HCEC 1CT (cell line): ENCODE data around the gene SLC28A3.
A peak's percentile ranks its signal among the peaks of the same experiment; 100 is the strongest.

Experiments used
- DNase-seq: peaks from one replicate; pipeline ENCODE4 v3.0.0-alpha.2; 2017

SLC28A3 gene

GRCh38 chr9:84339962-84340361 is 596 bp downstream of the SLC28A3 start:
- DNase-seq: no peak

GRCh38 chr9:84339503-84339902 is 1.1 kb downstream of the SLC28A3 start:
- DNase-seq: no peak

GRCh38 chr9:84338792-84339191 is 1.8 kb downstream of the SLC28A3 start:
- DNase-seq: no peak

GRCh38 chr9:84337252-84337651 is 3.3 kb downstream of the SLC28A3 start:
- no peak for DNase-seq

GRCh38 chr9:84331119-84331809 is 9.3 kb downstream of the SLC28A3 start:
- no peak for DNase-seq

GRCh38 chr9:84330246-84330645 is 10.3 kb downstream of the SLC28A3 start:
- no peak for DNase-seq

GRCh38 chr9:84327184-84327583 is 13.4 kb downstream of the SLC28A3 start:
- DNase-seq: no peak

- peak; percentile 21 for DNase-seq
These were observed 15.1 kb downstream of the SLC28A3 start for GRCh38 chr9:84325347-84325973.

- DNase-seq: no peak
These were observed 15.7 kb downstream of the SLC28A3 start for GRCh38 chr9:84324811-84325210.

- DNase-seq: no peak
These were observed 16.7 kb downstream of the SLC28A3 start for GRCh38 chr9:84323858-84324257.

- peak; percentile 89 for DNase-seq
These were observed 17.7 kb downstream of the SLC28A3 start for GRCh38 chr9:84322828-84323227.

GRCh38 chr9:84320231-84320630 is 20.3 kb downstream of the SLC28A3 start:
- no peak for DNase-seq

- DNase-seq: no peak
These were observed 20.9 kb downstream of the SLC28A3 start for GRCh38 chr9:84319632-84320031.

GRCh38 chr9:84318981-84319380 is 21.6 kb downstream of the SLC28A3 start:
- DNase-seq: no peak

GRCh38 chr9:84317563-84317962 is 23.0 kb downstream of the SLC28A3 start:
- no peak for DNase-seq

- DNase-seq: peak; percentile 46
These were observed 25.2 kb downstream of the SLC28A3 start for GRCh38 chr9:84315278-84315877.

- no peak for DNase-seq
These were observed 26.3 kb downstream of the SLC28A3 start for GRCh38 chr9:84314306-84314705.

- DNase-seq: no peak
These were observed 29.7 kb downstream of the SLC28A3 start for GRCh38 chr9:84310883-84311282.

- no peak for DNase-seq
These were observed 34.9 kb downstream of the SLC28A3 start for GRCh38 chr9:84305497-84306131.

- DNase-seq: no peak
These were observed 36.4 kb downstream of the SLC28A3 start for GRCh38 chr9:84304166-84304565.

- no peak for DNase-seq
These were observed 37.5 kb downstream of the SLC28A3 start for GRCh38 chr9:84303061-84303460.

GRCh38 chr9:84301851-84302250 is 38.7 kb downstream of the SLC28A3 start:
- peak; percentile 65 for DNase-seq

- peak; percentile 52 for DNase-seq
These were observed 40.3 kb downstream of the SLC28A3 start for GRCh38 chr9:84300271-84300670.
